Activated naive CD8-positive, alpha-beta T cell treated with anti-CD3 and anti-CD28 coated beads, Interleukin-2, amount 50 U/mL, for 24 hours (primary cell): ENCODE measurements around the gene RTKN2.

Source experiments
- ATAC-seq: fragments of 150-1000 bp; cut with Tn5 transposase; one replicate; pipeline ENCODE4 v1.10.0; 2021
- DNase-seq: peaks from one replicate; pipeline ENCODE4 v3.0.0; 2021
- H3K27ac Mint-ChIP-seq: one replicate; pipeline ENCODE4 v1.8.0; 2021; ENCODE audit warnings: mild to moderate bottlenecking, mixed read lengths
- H3K27me3 Mint-ChIP-seq: one replicate; pipeline ENCODE4 v1.8.0; 2021; ENCODE audit warnings: mixed read lengths
- H3K36me3 Mint-ChIP-seq: one replicate; pipeline ENCODE4 v1.8.0; 2021; ENCODE audit warnings: low read depth, mixed read lengths
- H3K4me1 Mint-ChIP-seq: one replicate; pipeline ENCODE4 v1.8.0; 2021; ENCODE audit warnings: mixed read lengths
- H3K4me3 Mint-ChIP-seq: one replicate; pipeline ENCODE4 v1.8.0; 2021; ENCODE audit warnings: mild to moderate bottlenecking, moderate library complexity, mixed read lengths
- H3K9me3 Mint-ChIP-seq: one replicate; pipeline ENCODE4 v1.8.0; 2021; ENCODE audit warnings: mixed read lengths

RTKN2 gene

GRCh38 chr10:62270020-62270419 is 1.4 kb upstream of the RTKN2 start:
- no peaks in the 10 kb centered on the region for H3K9me3 Mint-ChIP-seq
- no peak overlapping the region for H3K27ac Mint-ChIP-seq
- H3K4me3 Mint-ChIP-seq: no peak overlapping the region
- peaks cover 11% of the 10 kb centered on the region for H3K4me1 Mint-ChIP-seq
- peaks cover 22% of the 10 kb centered on the region for H3K27me3 Mint-ChIP-seq
- H3K36me3 Mint-ChIP-seq: no peaks in the 10 kb centered on the region
- ATAC-seq: no peak
- DNase-seq: no peak

- DNase-seq (no peak), ATAC-seq (no peak)
- H3K27ac Mint-ChIP-seq: no peak overlapping the region
- H3K36me3 Mint-ChIP-seq: no peaks in the 10 kb centered on the region
- H3K4me3 Mint-ChIP-seq: peak overlapping the region; percentile 79
- peaks cover 22% of the 10 kb centered on the region for H3K27me3 Mint-ChIP-seq
- peaks cover 11% of the 10 kb centered on the region for H3K4me1 Mint-ChIP-seq
- H3K9me3 Mint-ChIP-seq: no peaks in the 10 kb centered on the region
These were observed 631 bp downstream of the RTKN2 start for GRCh38 chr10:62268027-62268398.

- Mint-ChIP-seq H3K4me1 (peaks cover 11% of the 10 kb centered on the region), H3K27ac (no peak overlapping the region), H3K36me3 (no peaks in the 10 kb centered on the region), H3K9me3 (no peaks in the 10 kb centered on the region), H3K27me3 (peaks cover 22% of the 10 kb centered on the region), H3K4me3 (no peak overlapping the region)
- DNase-seq (no peak), ATAC-seq (no peak)
These were observed 2.0 kb downstream of the RTKN2 start for GRCh38 chr10:62266611-62267010.

GRCh38 chr10:62266147-62266546 is 2.5 kb downstream of the RTKN2 start:
- no peak overlapping the region for H3K27ac Mint-ChIP-seq
- peaks cover 11% of the 10 kb centered on the region for H3K4me1 Mint-ChIP-seq
- H3K36me3 Mint-ChIP-seq: no peaks in the 10 kb centered on the region

GRCh38 chr10:62264702-62265436 is 3.8 kb downstream of the RTKN2 start:
- Mint-ChIP-seq H3K36me3 (no peaks in the 10 kb centered on the region), H3K27ac (no peak overlapping the region), H3K27me3 (peaks cover 19% of the 10 kb centered on the region), H3K4me3 (no peak overlapping the region), H3K9me3 (no peaks in the 10 kb centered on the region), H3K4me1 (peaks cover 11% of the 10 kb centered on the region)
- ATAC-seq (no peak), DNase-seq (no peak)

More at GRCh38 chr10:62266147-62266546, 2.5 kb downstream of the RTKN2 start:
- no peak for DNase-seq
- ATAC-seq: no peak
- H3K9me3 Mint-ChIP-seq: no peaks in the 10 kb centered on the region
- no peak overlapping the region for H3K4me3 Mint-ChIP-seq
- H3K27me3 Mint-ChIP-seq: peaks cover 22% of the 10 kb centered on the region

GRCh38 chr10:62264126-62264525 is 4.5 kb downstream of the RTKN2 start:
- H3K27me3 Mint-ChIP-seq: peaks cover 13% of the 10 kb centered on the region
- ATAC-seq (no peak), DNase-seq (no peak)
- peaks cover 7% of the 10 kb centered on the region for H3K4me1 Mint-ChIP-seq
- H3K27ac Mint-ChIP-seq: no peak overlapping the region
- H3K4me3 Mint-ChIP-seq: no peak overlapping the region
- no peaks in the 10 kb centered on the region for H3K36me3 Mint-ChIP-seq
- H3K9me3 Mint-ChIP-seq: no peaks in the 10 kb centered on the region

GRCh38 chr10:62261666-62262065 is 7.0 kb downstream of the RTKN2 start:
- Mint-ChIP-seq H3K9me3 (no peaks in the 10 kb centered on the region), H3K27ac (no peak overlapping the region), H3K36me3 (no peaks in the 10 kb centered on the region), H3K27me3 (peaks cover 1% of the 10 kb centered on the region), H3K4me3 (no peak overlapping the region), H3K4me1 (no peaks in the 10 kb centered on the region)
- ATAC-seq (no peak), DNase-seq (no peak)

GRCh38 chr10:62259998-62260397 is 8.6 kb downstream of the RTKN2 start:
- no peaks in the 10 kb centered on the region for H3K4me1 Mint-ChIP-seq
- no peak overlapping the region for H3K4me3 Mint-ChIP-seq
- DNase-seq: no peak
- no peak for ATAC-seq
- H3K27ac Mint-ChIP-seq: no peak overlapping the region
- no peaks in the 10 kb centered on the region for H3K36me3 Mint-ChIP-seq
- H3K9me3 Mint-ChIP-seq: no peaks in the 10 kb centered on the region
- H3K27me3 Mint-ChIP-seq: peaks cover 1% of the 10 kb centered on the region

- peaks cover 2% of the 10 kb centered on the region for H3K4me1 Mint-ChIP-seq
- H3K27me3 Mint-ChIP-seq: peaks cover 1% of the 10 kb centered on the region
- no peak for ATAC-seq
- H3K27ac Mint-ChIP-seq: no peak overlapping the region
- no peak overlapping the region for H3K4me3 Mint-ChIP-seq
- no peak for DNase-seq
- no peaks in the 10 kb centered on the region for H3K36me3 Mint-ChIP-seq
- no peaks in the 10 kb centered on the region for H3K9me3 Mint-ChIP-seq
These were observed 9.2 kb downstream of the RTKN2 start for GRCh38 chr10:62259456-62259855.

- Mint-ChIP-seq H3K27me3 (peaks cover 1% of the 10 kb centered on the region), H3K27ac (no peak overlapping the region), H3K9me3 (peaks cover 5% of the 10 kb centered on the region), H3K4me3 (no peak overlapping the region), H3K36me3 (no peaks in the 10 kb centered on the region), H3K4me1 (peaks cover 7% of the 10 kb centered on the region)
- DNase-seq: no peak
- ATAC-seq: no peak
These were observed 9.7 kb downstream of the RTKN2 start for GRCh38 chr10:62258926-62259325.

GRCh38 chr10:62253704-62254103 is 14.9 kb downstream of the RTKN2 start:
- Mint-ChIP-seq H3K9me3 (peaks cover 9% of the 10 kb centered on the region), H3K4me3 (no peak overlapping the region), H3K27ac (peak overlapping the region; percentile 59), H3K36me3 (peaks cover 5% of the 10 kb centered on the region), H3K27me3 (peaks cover 1% of the 10 kb centered on the region), H3K4me1 (peaks cover 42% of the 10 kb centered on the region)
- ATAC-seq (peak; percentile 43), DNase-seq (no peak)

GRCh38 chr10:62252051-62252450 is 16.6 kb downstream of the RTKN2 start:
- DNase-seq: no peak
- no peak overlapping the region for H3K4me3 Mint-ChIP-seq
- peaks cover 1% of the 10 kb centered on the region for H3K27me3 Mint-ChIP-seq
- peaks cover 9% of the 10 kb centered on the region for H3K9me3 Mint-ChIP-seq
- H3K4me1 Mint-ChIP-seq: peaks cover 42% of the 10 kb centered on the region
- peak overlapping the region; percentile 9 for H3K27ac Mint-ChIP-seq
- H3K36me3 Mint-ChIP-seq: peaks cover 5% of the 10 kb centered on the region
- ATAC-seq: no peak

GRCh38 chr10:62250594-62251198 is 17.9 kb downstream of the RTKN2 start:
- Mint-ChIP-seq H3K27ac (no peak overlapping the region), H3K4me1 (peaks cover 42% of the 10 kb centered on the region), H3K9me3 (peaks cover 9% of the 10 kb centered on the region), H3K4me3 (no peak overlapping the region), H3K36me3 (peaks cover 5% of the 10 kb centered on the region), H3K27me3 (no peaks in the 10 kb centered on the region)
- ATAC-seq (no peak), DNase-seq (no peak)

- peaks cover 48% of the 10 kb centered on the region for H3K4me1 Mint-ChIP-seq
- no peaks in the 10 kb centered on the region for H3K27me3 Mint-ChIP-seq
- H3K9me3 Mint-ChIP-seq: peaks cover 9% of the 10 kb centered on the region
- DNase-seq: no peak
- H3K27ac Mint-ChIP-seq: peak overlapping the region; percentile 22
- no peak overlapping the region for H3K4me3 Mint-ChIP-seq
- peaks cover 5% of the 10 kb centered on the region for H3K36me3 Mint-ChIP-seq
- no peak for ATAC-seq
These were observed 18.7 kb downstream of the RTKN2 start for GRCh38 chr10:62249957-62250356.

GRCh38 chr10:62248465-62248864 is 20.2 kb downstream of the RTKN2 start:
- Mint-ChIP-seq H3K4me1 (peaks cover 49% of the 10 kb centered on the region), H3K36me3 (peaks cover 2% of the 10 kb centered on the region), H3K27me3 (no peaks in the 10 kb centered on the region), H3K27ac (no peak overlapping the region), H3K9me3 (no peaks in the 10 kb centered on the region), H3K4me3 (no peak overlapping the region)
- no peak for DNase-seq
- ATAC-seq: no peak
